Measurements from ENCODE around the gene WDR33.

WDR33 gene

GRCh38 chr2:127722807-127723206, 88.2 kb downstream of the WDR33 start:
- in situ Hi-C loops (cut with MboI; ENCODE audit: low sequenced_read_pairs), result no loop called here

GRCh38 chr2:127721978-127722355, 89.0 kb downstream of the WDR33 start:
- in situ Hi-C loops (cut with MboI; ENCODE audit: low sequenced_read_pairs), result no loop called here

- in situ Hi-C loops (cut with MboI; ENCODE audit: low sequenced_read_pairs), result no loop called here
These were observed 89.5 kb downstream of the WDR33 start for GRCh38 chr2:127721311-127721977.

- in situ Hi-C loops (cut with MboI; ENCODE audit: low sequenced_read_pairs), result no loop called here
These were observed 91.4 kb downstream of the WDR33 start for GRCh38 chr2:127719301-127720218.

- in situ Hi-C loops (cut with MboI; ENCODE audit: low sequenced_read_pairs), result no loop called here
These were observed 92.7 kb downstream of the WDR33 start for GRCh38 chr2:127718271-127718670.

GRCh38 chr2:127715778-127716449, 95.1 kb downstream of the WDR33 start:
- in situ Hi-C loops (cut with MboI; ENCODE audit: low sequenced_read_pairs), result no loop called here

- in situ Hi-C loops (cut with MboI; ENCODE audit: low sequenced_read_pairs), result no loop called here
These were observed 97.4 kb downstream of the WDR33 start for GRCh38 chr2:127713562-127713961.

- in situ Hi-C loops (cut with MboI; ENCODE audit: low sequenced_read_pairs), result no loop called here
These were observed 98.0 kb downstream of the WDR33 start for GRCh38 chr2:127712999-127713398.

- in situ Hi-C loops (cut with MboI; ENCODE audit: low sequenced_read_pairs), result no loop called here
These were observed 101.6 kb downstream of the WDR33 start for GRCh38 chr2:127709336-127709735.

- in situ Hi-C loops (cut with MboI; ENCODE audit: low sequenced_read_pairs), result no loop called here
These were observed 102.9 kb downstream of the WDR33 start for GRCh38 chr2:127707890-127708648.

GRCh38 chr2:127706215-127706990, 104.6 kb downstream of the WDR33 start:
- in situ Hi-C loops (cut with MboI; ENCODE audit: low sequenced_read_pairs), result no loop called here

- in situ Hi-C loops (cut with MboI; ENCODE audit: low sequenced_read_pairs), result no loop called here
These were observed 105.4 kb downstream of the WDR33 start for GRCh38 chr2:127705391-127706065.

- in situ Hi-C loops (cut with MboI; ENCODE audit: low sequenced_read_pairs), result no loop called here
These were observed 106.2 kb downstream of the WDR33 start for GRCh38 chr2:127704641-127705390.

- in situ Hi-C loops (cut with MboI; ENCODE audit: low sequenced_read_pairs), result no loop called here
These were observed 107.7 kb downstream of the WDR33 start for GRCh38 chr2:127703282-127703681.

- in situ Hi-C loops (cut with MboI; ENCODE audit: low sequenced_read_pairs), result no loop called here
These were observed 108.5 kb downstream of the WDR33 start for GRCh38 chr2:127702395-127703009.

- in situ Hi-C loops (cut with MboI; ENCODE audit: low sequenced_read_pairs), result no loop called here
These were observed 109.1 kb downstream of the WDR33 start for GRCh38 chr2:127701651-127702394.

- in situ Hi-C loops (cut with MboI; ENCODE audit: low sequenced_read_pairs), result no loop called here
These were observed 109.7 kb downstream of the WDR33 start, which contains the start of gene SFT2D3 for GRCh38 chr2:127701193-127701650. TSS of gene SFT2D3 (plus strand) at chr2:127701497. CDS start at chr2:127701529, 32 bp downstream.

Data from hTERT RPE-1 (cell line).